Astrocyte of the spinal cord (primary cell): ENCODE results near the gene GRB7.

Source experiments
- DNase-seq: peaks from one replicate; pipeline ENCODE4 v3.0.0; 2011; ENCODE audit warnings: low read depth, low spot score
- H3K4me3 ChIP-seq: 2 replicates; pipeline ENCODE4 v1.5.1; 2011; ENCODE audit warnings: low read depth, mild to moderate bottlenecking, low read length, moderate library complexity
- in situ Hi-C: cut with HindIII; loops from 2 replicates; pipeline ENCODE4 v1.10.0; 2017; ENCODE audit warnings: low sequenced_read_pairs
- TF ChIP-seq, protein P1 (sequence below): IDR thresholded peaks from 2 replicates; pipeline ENCODE4 v1.5.1; 2012; ENCODE audit warnings: low read depth, mild to moderate bottlenecking, low read length, inconsistent platforms

GRB7 gene

DNA sequence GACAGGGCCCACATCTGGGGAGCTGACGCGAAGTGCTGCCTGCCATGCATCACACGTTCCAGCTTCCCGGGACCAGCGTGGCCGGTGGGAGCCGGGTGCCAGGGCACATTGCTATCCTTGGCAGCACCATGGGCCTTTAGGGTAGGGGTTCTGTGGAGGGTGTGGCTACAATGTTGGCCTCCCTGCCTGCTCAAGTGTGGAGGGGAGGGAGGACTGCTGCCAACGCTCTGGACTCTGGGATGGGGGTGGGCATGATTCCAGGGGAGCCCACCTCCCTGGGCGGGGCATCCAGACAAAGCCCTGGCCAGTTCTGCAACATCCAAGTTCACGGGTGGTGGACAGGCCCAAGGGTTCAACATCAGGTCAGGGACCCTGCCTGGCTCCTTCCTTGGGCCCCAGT is 13.9 kb downstream of the GRB7 start:
- TF ChIP-seq, protein P1, sequence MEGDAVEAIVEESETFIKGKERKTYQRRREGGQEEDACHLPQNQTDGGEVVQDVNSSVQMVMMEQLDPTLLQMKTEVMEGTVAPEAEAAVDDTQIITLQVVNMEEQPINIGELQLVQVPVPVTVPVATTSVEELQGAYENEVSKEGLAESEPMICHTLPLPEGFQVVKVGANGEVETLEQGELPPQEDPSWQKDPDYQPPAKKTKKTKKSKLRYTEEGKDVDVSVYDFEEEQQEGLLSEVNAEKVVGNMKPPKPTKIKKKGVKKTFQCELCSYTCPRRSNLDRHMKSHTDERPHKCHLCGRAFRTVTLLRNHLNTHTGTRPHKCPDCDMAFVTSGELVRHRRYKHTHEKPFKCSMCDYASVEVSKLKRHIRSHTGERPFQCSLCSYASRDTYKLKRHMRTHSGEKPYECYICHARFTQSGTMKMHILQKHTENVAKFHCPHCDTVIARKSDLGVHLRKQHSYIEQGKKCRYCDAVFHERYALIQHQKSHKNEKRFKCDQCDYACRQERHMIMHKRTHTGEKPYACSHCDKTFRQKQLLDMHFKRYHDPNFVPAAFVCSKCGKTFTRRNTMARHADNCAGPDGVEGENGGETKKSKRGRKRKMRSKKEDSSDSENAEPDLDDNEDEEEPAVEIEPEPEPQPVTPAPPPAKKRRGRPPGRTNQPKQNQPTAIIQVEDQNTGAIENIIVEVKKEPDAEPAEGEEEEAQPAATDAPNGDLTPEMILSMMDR = no peak
- no peak overlapping the region for H3K4me3 ChIP-seq
- DNase-seq = no peak
- in situ Hi-C loops = no loop called here

DNA sequence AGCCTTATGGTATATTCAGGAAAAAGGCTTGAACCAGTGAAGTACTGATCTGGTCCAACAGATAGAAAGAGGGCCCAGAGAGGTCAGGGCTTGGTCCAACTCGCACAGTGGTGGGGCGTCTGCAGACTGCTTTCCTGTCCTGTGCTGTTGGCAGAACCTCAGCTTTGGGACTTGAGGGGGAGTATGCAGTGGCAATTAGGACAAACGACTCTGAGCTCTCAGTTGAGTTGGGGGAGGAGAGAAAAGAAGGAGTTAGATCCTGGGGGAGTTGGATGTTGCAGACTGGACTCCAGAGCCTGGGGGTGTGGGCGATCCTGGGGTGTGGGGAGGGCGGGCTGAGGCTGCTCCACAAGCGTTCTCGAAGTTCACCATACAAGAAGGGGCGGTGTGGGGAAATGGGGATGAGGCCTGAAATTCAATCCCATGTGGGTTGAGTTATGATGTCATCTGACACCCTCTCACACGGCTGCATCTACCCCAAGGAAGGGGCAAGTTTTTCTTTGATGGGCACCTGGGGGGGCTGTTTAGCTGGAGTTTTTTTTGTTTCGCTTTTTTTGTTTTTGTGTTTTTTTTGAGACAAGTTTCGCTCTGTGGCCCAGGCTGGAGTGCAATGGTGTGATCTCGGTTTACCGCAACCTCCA is 14.6 kb downstream of the GRB7 start:
- TF ChIP-seq, protein P1 = no peak
- in situ Hi-C loops = no loop called here
- no peak for DNase-seq

DNA sequence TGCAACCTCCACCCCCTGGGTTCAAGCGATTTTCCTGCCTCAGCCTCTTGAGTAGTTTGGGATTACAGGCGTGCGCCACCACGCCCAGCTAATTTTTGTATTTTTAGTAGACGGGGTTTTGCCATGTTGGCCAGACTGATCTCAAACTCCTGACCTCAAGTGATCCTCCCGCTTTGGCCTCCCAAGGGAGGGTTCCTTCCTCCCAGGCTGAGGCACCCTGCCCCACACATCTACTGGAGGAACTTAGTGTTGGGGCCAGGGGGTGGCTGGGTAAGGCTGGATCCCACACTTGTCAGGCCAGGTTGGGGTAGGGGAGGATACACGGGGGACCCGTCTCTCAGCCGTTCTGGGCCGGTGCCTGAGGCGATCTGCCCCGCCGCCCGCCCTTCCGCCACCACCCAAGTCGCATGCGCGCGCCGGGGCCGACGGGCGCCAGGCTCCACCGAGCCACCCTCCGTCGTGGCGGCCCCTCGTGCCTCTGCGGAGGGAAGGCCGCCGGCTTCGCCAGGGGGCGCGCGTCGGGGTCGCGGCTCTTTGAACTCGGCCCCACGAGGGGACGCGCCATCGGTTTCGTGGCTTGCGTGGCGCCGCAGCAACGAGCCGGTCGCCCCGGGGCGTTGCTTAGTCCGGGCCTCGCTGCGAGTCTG is 15.9 kb downstream of the GRB7 start:
- in situ Hi-C loops = no loop called here
- TF ChIP-seq, protein P1 = no peak
- no peak for DNase-seq
- H3K4me3 ChIP-seq = peak overlapping the region; percentile 58

More for the DNA sequence above, 14.6 kb downstream of the GRB7 start:
- no peak overlapping the region for H3K4me3 ChIP-seq

DNA sequence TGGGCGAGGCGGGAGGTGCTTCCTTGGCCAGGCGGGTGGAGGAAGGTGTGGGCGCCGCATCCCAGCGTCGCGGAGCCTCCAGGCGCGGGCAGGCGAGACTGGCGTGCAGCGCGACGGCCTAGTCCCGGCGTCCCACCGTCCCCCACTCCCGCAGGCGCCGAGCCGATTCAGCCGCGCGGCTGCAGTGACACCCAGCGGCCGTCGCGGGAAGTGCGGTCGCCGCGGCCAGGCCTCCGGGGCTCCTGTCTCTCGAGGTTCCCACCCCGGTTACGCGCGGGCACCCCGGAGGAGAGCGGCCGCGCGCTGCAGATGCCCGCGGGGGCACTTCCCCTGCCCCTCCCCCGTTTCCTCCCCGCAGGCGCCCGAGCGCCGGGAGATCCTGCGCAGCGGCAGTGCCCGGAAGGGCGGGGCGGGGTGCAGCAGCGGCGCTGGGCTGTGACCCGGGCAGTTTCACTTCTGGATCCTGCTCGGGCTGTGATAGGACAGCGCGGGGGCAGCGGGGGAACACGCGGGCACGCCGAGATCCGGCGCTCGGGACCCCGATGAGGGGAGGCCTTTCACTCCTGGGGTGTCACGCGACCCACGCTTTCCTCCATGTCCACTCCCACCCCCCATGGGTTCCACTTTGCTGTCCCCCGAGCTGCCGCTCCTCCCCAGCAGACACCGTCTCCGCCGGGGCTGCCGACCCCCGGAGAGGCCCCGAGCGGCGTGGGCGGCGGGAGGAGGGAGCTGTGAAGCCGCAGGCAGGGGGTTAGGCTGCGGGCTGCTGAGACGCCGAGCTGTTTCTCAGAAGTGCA is 16.6 kb downstream of the GRB7 start:
- TF ChIP-seq, protein P1 = peak; percentile 70
- in situ Hi-C loops = no loop called here

DNA sequence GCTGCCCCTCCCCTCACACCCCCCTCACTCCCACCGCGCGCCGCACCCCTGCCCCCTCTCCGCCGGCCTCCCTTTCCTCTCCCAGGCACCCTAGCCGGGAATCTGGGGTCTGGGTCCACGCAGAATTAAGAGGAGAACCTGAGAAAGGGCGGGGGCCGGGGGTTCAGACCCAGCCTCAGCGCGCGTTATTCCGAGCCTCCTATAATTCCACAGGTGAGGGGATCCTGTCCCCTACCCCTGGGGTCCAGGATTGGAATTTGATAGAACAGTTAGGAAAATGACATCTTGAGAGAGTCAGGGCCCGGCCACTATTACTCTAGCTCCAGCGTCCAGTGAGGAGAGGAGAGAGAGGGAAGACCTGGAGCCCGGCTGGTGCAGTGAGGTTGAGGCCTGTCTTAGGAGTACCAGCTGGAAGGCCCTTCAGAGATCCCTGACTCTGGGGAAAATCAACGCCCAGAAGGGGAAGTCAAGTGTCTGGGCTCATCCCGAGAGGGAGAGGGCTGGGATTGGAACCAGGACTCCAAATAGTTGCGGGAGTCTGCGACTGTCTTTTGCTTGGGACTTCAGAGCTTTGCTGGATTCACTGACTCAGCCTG is 17.3 kb downstream of the GRB7 start:
- peak; percentile 14 for DNase-seq
- H3K4me3 ChIP-seq = peak overlapping the region; percentile 58
- in situ Hi-C loops = no loop called here
- TF ChIP-seq, protein P1 = no peak

More for the DNA sequence above, 16.6 kb downstream of the GRB7 start:
- DNase-seq = peak; percentile 86
- peak overlapping the region; percentile 58 for H3K4me3 ChIP-seq
